ENCODE results near the gene RIMBP2. TPM values are rescaled to one million over a fixed set of nuclear protein-coding genes. Genes with fewer than 3 reads are reported as not detected.

Gene RIMBP2
- total RNA-seq, 2 experiments from 2014 or later: not detected

DNA sequence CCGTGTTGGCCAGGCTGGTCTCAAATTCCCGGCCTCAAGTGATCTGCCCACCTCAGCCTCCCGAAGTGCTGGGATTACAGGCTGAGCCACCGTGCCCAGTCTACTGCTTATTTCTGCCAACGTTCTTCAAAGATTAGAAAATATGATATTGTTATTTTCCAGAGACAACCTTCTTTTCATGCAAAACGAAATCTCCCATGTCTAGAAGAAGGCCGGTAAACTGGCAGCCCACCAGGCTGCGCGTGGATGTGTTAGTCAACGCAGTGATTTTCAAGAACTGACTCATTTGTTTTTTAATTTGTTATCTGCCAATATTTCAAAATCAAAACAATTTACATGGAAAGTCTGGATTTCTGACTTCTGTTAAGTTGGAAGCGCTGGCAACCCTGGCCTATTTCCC, 169.6 kb downstream of the RIMBP2 start:
- Mint-ChIP-seq H3K27me3 (peaks cover 5% of the 10 kb centered on the region), H3K27ac (no peak overlapping the region), H3K4me1 (ENCODE audit: low read depth) (no peaks in the 10 kb centered on the region), H3K36me3 (ENCODE audit: low read depth) (no peaks in the 10 kb centered on the region), H3K9me3 (peaks cover 11% of the 10 kb centered on the region), H3K4me3 (no peak overlapping the region)
- TF ChIP-seq CTCF (IDR thresholded peaks at IDR 0.05): no peak
- no peak for ATAC-seq (ENCODE audit: poor library complexity)
- ChIA-PET POLR2A (no interaction called here), CTCF (interaction anchor here (0.7 kb wide), 1 partner anchor 692 kb away, joined by 3 read pairs; no protein-coding TSS in a partner anchor)
- no peaks in the 10 kb centered on the region for H3K27me3 ChIP-seq (ENCODE audit: control insufficient read depth in 1 of 2, insufficient read depth in 2 of 2, low read length in 2 of 2)
- no peak overlapping the region for H3K4me3 ChIP-seq (ENCODE audit: low read length)
- intact Hi-C loops (cut with DNase I, micrococcal nuclease): no loop called here
- peaks cover 6 to 10% of the 10 kb centered on the region in 2 experiments for H3K9me3 ChIP-seq (ENCODE audit: control insufficient read depth in 1 of 2, insufficient read depth in 1 of 2, low read length in 2 of 2)
- H3K36me3 ChIP-seq (ENCODE audit: insufficient read depth, low read length): no peaks in the 10 kb centered on the region
- H3K27ac ChIP-seq (ENCODE audit: low read depth in 1 of 2, low read length in 2 of 2): no peak overlapping the region
- no peaks in the 10 kb centered on the region for H3K4me1 ChIP-seq (ENCODE audit: insufficient read depth, low read length)
- no peak for DNase-seq

GRCh38 chr12:130545475-130545874, 170.6 kb downstream of the RIMBP2 start:
- Mint-ChIP-seq H3K4me3 (no peak overlapping the region), H3K9me3 (peaks cover 13% of the 10 kb centered on the region), H3K27me3 (no peaks in the 10 kb centered on the region), H3K27ac (no peak overlapping the region), H3K36me3 (ENCODE audit: low read depth) (no peaks in the 10 kb centered on the region), H3K4me1 (ENCODE audit: low read depth) (no peaks in the 10 kb centered on the region)
- no peaks in the 10 kb centered on the region for H3K4me1 ChIP-seq (ENCODE audit: insufficient read depth, low read length)
- DNase-seq: no peak
- no peaks in the 10 kb centered on the region for H3K36me3 ChIP-seq (ENCODE audit: insufficient read depth, low read length)
- H3K4me3 ChIP-seq (ENCODE audit: low read length): no peak overlapping the region
- intact Hi-C loops (cut with DNase I, micrococcal nuclease): no loop called here
- CTCF ChIA-PET: no interaction called here
- peaks cover 0 to 10% of the 10 kb centered on the region in 2 experiments for H3K9me3 ChIP-seq (ENCODE audit: control insufficient read depth in 1 of 2, insufficient read depth in 1 of 2, low read length in 2 of 2)
- H3K27me3 ChIP-seq (ENCODE audit: control insufficient read depth in 1 of 2, insufficient read depth in 2 of 2, low read length in 2 of 2): no peaks in the 10 kb centered on the region
- H3K27ac ChIP-seq (ENCODE audit: low read depth in 1 of 2, low read length in 2 of 2): no peak overlapping the region
- POLR2A ChIA-PET: no interaction called here
- no peak for TF ChIP-seq CTCF (IDR thresholded peaks at IDR 0.05)
- no peak for ATAC-seq (ENCODE audit: poor library complexity)

GRCh38 chr12:130540376-130540775, 175.7 kb downstream of the RIMBP2 start:
- no peak for TF ChIP-seq CTCF (IDR thresholded peaks at IDR 0.05)
- CTCF ChIA-PET: no interaction called here
- Mint-ChIP-seq H3K9me3 (peaks cover 25% of the 10 kb centered on the region), H3K27ac (no peak overlapping the region), H3K4me1 (ENCODE audit: low read depth) (no peaks in the 10 kb centered on the region), H3K27me3 (no peaks in the 10 kb centered on the region), H3K4me3 (no peak overlapping the region), H3K36me3 (ENCODE audit: low read depth) (no peaks in the 10 kb centered on the region)
- intact Hi-C loops (cut with DNase I, micrococcal nuclease): no loop called here
- ATAC-seq (ENCODE audit: poor library complexity): no peak
- Histone ChIP-seq H3K9me3 (ENCODE audit: control insufficient read depth in 1 of 2, insufficient read depth in 1 of 2, low read length in 2 of 2) (peaks cover 0 to 7% of the 10 kb centered on the region in 2 experiments), H3K27me3 (ENCODE audit: control insufficient read depth in 1 of 2, insufficient read depth in 2 of 2, low read length in 2 of 2) (no peaks in the 10 kb centered on the region), H3K4me3 (ENCODE audit: low read length) (no peak overlapping the region), H3K4me1 (ENCODE audit: insufficient read depth, low read length) (no peaks in the 10 kb centered on the region), H3K36me3 (ENCODE audit: insufficient read depth, low read length) (no peaks in the 10 kb centered on the region), H3K27ac (ENCODE audit: low read depth in 1 of 2, low read length in 2 of 2) (no peak overlapping the region)
- DNase-seq: no peak
- POLR2A ChIA-PET: no interaction called here
